ENCODE results near the gene LAD1. TPM values are rescaled to one million over a fixed set of nuclear protein-coding genes. Genes with fewer than 3 reads are reported as not detected.
A peak's percentile ranks its signal among the peaks of the same experiment; 100 is the strongest.

Gene LAD1
- total and polyA plus RNA-seq, 2 of the 13 experiments (the other 11 are each of a cell fraction or from before 2014, with no cell fraction given) = 10.8 to 65.6 TPM

DNA sequence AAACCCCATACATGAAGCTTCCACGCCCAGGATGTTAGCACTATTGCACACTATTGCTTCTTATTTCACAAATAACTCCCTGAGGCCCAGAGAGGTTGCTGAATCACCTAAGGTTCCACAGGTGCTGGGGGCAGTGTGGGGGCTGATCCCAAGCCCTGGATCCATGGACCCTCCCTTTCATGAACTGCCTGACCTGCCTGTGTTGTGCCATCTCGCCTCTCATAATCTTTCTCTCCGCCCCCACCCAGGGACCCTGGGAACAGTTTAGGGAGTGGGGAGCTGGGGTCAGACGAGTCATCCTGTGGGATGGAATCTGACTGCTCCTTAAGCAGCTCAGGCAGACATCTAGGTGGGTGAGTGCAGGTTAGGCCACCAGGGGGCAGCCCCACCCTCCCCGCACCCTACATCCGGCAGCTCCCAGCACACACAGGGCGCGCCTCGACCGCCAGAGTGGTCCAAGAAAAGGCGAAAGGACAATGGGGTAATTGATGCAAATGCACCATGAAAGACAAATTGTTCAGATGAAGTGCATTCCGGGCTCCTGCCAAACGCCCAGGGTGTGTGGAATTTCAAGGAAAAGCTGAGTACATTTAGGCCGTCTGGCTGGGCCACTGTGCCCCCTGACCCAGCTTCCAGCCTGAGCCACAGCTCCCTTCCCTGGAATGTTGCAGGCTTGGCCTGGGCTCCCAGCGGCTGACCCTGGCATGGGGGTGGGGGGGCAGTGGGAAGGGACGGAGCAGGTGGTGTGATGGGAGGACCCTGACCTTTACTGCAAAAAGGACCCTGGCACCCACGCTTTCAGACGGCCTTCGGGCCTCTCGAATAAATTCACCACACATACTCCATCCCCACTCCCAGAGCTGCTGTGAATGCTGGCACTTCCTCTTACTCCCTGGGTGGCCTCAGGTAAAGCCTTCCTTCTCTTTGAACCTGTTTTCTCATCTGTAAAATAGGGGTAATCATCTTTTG, 49.1 kb upstream of the LAD1 start (continued):
- TF ChIP-seq YY1 (IDR thresholded peaks at IDR 0.05; ENCODE audit: insufficient read depth, insufficient replicate concordance, low read depth, low read length) (no peak), TMF1 (CRISPR knock-in tag; IDR thresholded peaks at IDR 0.05; ENCODE audit: low read depth) (no peak), ZNF530 (CRISPR knock-in tag; IDR thresholded peaks at IDR 0.05; ENCODE audit: low read depth) (no peak), SMAD1 (CRISPR knock-in tag; IDR thresholded peaks at IDR 0.05; ENCODE audit: borderline replicate concordance, low read depth) (no peak), REPIN1 (CRISPR knock-in tag; IDR thresholded peaks at IDR 0.05; ENCODE audit: borderline replicate concordance, low read depth) (no peak), ZFP1 (CRISPR knock-in tag; IDR thresholded peaks at IDR 0.05) (no peak), HNRNPK (IDR thresholded peaks at IDR 0.05; ENCODE audit: low read depth, low read length, poor library complexity, severe bottlenecking) (peak; percentile 13), RARG (CRISPR knock-in tag; IDR thresholded peaks at IDR 0.05; ENCODE audit: low read depth) (no peak), ZNF777 (CRISPR knock-in tag; IDR thresholded peaks at IDR 0.05) (no peak), ZC3H13 (CRISPR knock-in tag; IDR thresholded peaks at IDR 0.05) (no peak), ZFP90 (CRISPR knock-in tag; IDR thresholded peaks at IDR 0.05; ENCODE audit: borderline replicate concordance) (0 out of 2 replicates have a peak, but pooled peaks have one; percentile 32), SAP130 (CRISPR knock-in tag; IDR thresholded peaks at IDR 0.05; ENCODE audit: low read depth) (0 out of 2 replicates have a peak, but pooled peaks have one; percentile 15), ERF (CRISPR knock-in tag; IDR thresholded peaks at IDR 0.05) (no peak), HNF4A (CRISPR knock-in tag; IDR thresholded peaks at IDR 0.05) (0 out of 2 replicates have a peak, but pooled peaks have one; percentile 8), ZKSCAN1 (IDR thresholded peaks at IDR 0.05; ENCODE audit: low read length) (no peak), ZSCAN30 (CRISPR knock-in tag; IDR thresholded peaks at IDR 0.05) (no peak), SYNCRIP (IDR thresholded peaks at IDR 0.05; ENCODE audit: insufficient read depth, low read depth, low read length) (no peak)
- TF ChIP-seq, protein P1, sequence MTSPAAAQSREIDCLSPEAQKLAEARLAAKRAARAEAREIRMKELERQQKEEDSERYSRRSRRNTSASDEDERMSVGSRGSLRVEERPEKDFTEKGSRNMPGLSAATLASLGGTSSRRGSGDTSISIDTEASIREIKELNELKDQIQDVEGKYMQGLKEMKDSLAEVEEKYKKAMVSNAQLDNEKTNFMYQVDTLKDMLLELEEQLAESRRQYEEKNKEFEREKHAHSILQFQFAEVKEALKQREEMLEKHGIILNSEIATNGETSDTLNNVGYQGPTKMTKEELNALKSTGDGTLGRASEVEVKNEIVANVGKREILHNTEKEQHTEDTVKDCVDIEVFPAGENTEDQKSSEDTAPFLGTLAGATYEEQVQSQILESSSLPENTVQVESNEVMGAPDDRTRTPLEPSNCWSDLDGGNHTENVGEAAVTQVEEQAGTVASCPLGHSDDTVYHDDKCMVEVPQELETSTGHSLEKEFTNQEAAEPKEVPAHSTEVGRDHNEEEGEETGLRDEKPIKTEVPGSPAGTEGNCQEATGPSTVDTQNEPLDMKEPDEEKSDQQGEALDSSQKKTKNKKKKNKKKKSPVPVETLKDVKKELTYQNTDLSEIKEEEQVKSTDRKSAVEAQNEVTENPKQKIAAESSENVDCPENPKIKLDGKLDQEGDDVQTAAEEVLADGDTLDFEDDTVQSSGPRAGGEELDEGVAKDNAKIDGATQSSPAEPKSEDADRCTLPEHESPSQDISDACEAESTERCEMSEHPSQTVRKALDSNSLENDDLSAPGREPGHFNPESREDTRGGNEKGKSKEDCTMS (CRISPR knock-in tag; conservative IDR thresholded peaks at IDR 0.05) = no peak
- TF ChIP-seq, protein P2, sequence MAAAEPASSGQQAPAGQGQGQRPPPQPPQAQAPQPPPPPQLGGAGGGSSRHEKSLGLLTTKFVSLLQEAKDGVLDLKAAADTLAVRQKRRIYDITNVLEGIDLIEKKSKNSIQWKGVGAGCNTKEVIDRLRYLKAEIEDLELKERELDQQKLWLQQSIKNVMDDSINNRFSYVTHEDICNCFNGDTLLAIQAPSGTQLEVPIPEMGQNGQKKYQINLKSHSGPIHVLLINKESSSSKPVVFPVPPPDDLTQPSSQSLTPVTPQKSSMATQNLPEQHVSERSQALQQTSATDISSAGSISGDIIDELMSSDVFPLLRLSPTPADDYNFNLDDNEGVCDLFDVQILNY (CRISPR knock-in tag; conservative IDR thresholded peaks at IDR 0.05) = no peak
- TF ChIP-seq, protein P3, sequence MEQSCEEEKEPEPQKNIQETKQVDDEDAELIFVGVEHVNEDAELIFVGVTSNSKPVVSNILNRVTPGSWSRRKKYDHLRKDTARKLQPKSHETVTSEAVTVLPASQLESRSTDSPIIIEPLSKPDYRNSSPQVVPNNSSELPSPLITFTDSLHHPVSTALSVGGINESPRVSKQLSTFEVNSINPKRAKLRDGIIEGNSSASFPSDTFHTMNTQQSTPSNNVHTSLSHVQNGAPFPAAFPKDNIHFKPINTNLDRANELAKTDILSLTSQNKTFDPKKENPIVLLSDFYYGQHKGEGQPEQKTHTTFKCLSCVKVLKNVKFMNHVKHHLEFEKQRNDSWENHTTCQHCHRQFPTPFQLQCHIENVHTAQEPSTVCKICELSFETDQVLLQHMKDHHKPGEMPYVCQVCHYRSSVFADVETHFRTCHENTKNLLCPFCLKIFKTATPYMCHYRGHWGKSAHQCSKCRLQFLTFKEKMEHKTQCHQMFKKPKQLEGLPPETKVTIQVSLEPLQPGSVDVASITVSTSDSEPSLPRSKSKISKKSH (CRISPR knock-in tag; IDR thresholded peaks at IDR 0.05; ENCODE audit: borderline replicate concordance) = no peak
- TF ChIP-seq, protein P4, sequence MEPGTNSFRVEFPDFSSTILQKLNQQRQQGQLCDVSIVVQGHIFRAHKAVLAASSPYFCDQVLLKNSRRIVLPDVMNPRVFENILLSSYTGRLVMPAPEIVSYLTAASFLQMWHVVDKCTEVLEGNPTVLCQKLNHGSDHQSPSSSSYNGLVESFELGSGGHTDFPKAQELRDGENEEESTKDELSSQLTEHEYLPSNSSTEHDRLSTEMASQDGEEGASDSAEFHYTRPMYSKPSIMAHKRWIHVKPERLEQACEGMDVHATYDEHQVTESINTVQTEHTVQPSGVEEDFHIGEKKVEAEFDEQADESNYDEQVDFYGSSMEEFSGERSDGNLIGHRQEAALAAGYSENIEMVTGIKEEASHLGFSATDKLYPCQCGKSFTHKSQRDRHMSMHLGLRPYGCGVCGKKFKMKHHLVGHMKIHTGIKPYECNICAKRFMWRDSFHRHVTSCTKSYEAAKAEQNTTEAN (CRISPR knock-in tag; conservative IDR thresholded peaks at IDR 0.05) = no peak
- TF ChIP-seq, protein P5, sequence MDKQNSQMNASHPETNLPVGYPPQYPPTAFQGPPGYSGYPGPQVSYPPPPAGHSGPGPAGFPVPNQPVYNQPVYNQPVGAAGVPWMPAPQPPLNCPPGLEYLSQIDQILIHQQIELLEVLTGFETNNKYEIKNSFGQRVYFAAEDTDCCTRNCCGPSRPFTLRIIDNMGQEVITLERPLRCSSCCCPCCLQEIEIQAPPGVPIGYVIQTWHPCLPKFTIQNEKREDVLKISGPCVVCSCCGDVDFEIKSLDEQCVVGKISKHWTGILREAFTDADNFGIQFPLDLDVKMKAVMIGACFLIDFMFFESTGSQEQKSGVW (CRISPR knock-in tag; IDR thresholded peaks at IDR 0.05; ENCODE audit: borderline replicate concordance) = no peak

All from HepG2 (cell line).